Subcutaneous adipose tissue (tissue), 4 donors: Measurements from ENCODE around the gene AGTPBP1. TPM values are rescaled to one million over a fixed set of nuclear protein-coding genes. Genes with fewer than 3 reads are reported as not detected.

Experiments used
- total RNA-seq, 4 donors: library from RNA; depleted of rRNA; stranded (reverse); fragments of >200 nt; gene quantifications; one replicate each; pipeline ENCODE4 v1.1.0, GENCODE V29; 2016
- TF ChIP-seq, protein P1 (sequence below): fragments of 450-650 bp; IDR thresholded peaks from one replicate; pipeline ENCODE4 v1.5.1; 2016; ENCODE audit warnings: low read depth, mild to moderate bottlenecking, control low read depth, antibody characterized with exemption, moderate library complexity

Gene AGTPBP1
- total RNA-seq, 4 donors from 2014 or later, result 25.6 to 36.4 (median 31.3) TPM

- TF ChIP-seq, protein P1, sequence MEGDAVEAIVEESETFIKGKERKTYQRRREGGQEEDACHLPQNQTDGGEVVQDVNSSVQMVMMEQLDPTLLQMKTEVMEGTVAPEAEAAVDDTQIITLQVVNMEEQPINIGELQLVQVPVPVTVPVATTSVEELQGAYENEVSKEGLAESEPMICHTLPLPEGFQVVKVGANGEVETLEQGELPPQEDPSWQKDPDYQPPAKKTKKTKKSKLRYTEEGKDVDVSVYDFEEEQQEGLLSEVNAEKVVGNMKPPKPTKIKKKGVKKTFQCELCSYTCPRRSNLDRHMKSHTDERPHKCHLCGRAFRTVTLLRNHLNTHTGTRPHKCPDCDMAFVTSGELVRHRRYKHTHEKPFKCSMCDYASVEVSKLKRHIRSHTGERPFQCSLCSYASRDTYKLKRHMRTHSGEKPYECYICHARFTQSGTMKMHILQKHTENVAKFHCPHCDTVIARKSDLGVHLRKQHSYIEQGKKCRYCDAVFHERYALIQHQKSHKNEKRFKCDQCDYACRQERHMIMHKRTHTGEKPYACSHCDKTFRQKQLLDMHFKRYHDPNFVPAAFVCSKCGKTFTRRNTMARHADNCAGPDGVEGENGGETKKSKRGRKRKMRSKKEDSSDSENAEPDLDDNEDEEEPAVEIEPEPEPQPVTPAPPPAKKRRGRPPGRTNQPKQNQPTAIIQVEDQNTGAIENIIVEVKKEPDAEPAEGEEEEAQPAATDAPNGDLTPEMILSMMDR, result no peak
These were observed 199.9 kb downstream of the AGTPBP1 start for GRCh38 chr9:85541876-85542275.

DNA sequence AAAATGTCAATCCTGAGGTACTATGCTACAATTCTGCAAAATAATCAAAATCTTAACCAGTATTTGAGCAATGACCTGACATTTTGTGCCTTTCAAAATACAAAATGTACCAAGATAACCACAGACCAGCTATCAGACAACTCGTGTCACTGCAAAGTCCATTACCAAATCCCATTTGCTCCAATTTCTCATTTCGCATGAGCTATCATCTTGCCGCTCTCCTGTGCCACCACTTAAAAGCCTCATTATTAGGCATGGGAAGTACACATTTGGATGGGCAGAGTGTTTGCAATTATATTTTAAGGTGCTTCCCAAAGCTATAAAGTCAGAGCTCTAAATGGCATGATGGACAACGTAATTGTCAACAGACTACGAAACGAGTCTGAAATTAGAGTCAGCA, 205.2 kb downstream of the AGTPBP1 start:
- TF ChIP-seq, protein P1, result no peak

- TF ChIP-seq, protein P1, result no peak
These were observed 205.7 kb downstream of the AGTPBP1 start for GRCh38 chr9:85536076-85536475.

GRCh38 chr9:85534340-85534739, 207.4 kb downstream of the AGTPBP1 start:
- TF ChIP-seq, protein P1, result no peak

- TF ChIP-seq, protein P1, result no peak
These were observed 208.2 kb downstream of the AGTPBP1 start for GRCh38 chr9:85533538-85533937.

DNA sequence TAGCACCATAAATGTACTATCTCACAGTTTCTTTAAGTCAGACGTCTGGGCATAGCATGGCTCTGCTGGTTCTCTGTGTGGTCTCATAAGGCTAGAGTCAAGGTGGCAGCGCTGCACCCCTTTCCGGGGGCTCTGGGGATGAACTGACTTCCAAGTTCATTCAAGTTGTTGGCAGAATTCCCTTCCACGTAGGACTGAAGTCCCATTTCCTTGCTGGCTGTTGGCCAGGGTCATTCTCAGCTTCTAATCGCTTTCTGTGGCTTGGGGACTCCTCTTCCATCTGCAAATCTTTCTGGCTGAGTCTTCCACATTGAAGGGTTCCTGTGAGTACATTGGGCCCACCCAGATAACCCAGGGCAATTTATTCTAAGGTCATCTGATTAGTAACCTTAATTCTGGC, 211.0 kb downstream of the AGTPBP1 start:
- TF ChIP-seq, protein P1, result no peak

DNA sequence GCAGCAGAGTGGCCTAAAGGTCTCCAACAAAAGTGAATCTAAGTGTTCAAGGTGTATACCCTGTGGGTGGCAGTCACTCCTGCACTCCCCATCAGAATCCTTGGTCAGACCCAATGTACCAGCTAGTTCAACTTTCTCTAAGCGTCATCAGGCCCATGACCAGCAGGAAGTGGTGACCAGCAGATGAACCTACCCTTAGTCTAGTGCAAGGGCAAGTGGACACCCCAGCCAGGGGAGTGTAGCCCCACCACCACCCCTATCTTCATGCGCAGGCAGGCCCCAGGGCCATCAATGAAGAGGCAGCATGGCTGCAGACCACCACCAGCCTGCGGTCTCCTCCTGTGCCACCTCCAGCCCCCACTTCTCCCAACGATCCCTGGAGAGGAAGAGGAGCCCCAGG, 213.1 kb downstream of the AGTPBP1 start:
- TF ChIP-seq, protein P1, result no peak
